Activated T-cell treated with anti-CD3 and anti-CD28 coated beads for 24 hours (primary cell): Measurements from ENCODE around the gene SRCIN1.

ENCODE experiments used
- DNase-seq: peaks from one replicate; pipeline ENCODE4 v3.0.0-alpha.2; 2020; ENCODE audit warnings: low read depth

The SRCIN1 gene

DNA sequence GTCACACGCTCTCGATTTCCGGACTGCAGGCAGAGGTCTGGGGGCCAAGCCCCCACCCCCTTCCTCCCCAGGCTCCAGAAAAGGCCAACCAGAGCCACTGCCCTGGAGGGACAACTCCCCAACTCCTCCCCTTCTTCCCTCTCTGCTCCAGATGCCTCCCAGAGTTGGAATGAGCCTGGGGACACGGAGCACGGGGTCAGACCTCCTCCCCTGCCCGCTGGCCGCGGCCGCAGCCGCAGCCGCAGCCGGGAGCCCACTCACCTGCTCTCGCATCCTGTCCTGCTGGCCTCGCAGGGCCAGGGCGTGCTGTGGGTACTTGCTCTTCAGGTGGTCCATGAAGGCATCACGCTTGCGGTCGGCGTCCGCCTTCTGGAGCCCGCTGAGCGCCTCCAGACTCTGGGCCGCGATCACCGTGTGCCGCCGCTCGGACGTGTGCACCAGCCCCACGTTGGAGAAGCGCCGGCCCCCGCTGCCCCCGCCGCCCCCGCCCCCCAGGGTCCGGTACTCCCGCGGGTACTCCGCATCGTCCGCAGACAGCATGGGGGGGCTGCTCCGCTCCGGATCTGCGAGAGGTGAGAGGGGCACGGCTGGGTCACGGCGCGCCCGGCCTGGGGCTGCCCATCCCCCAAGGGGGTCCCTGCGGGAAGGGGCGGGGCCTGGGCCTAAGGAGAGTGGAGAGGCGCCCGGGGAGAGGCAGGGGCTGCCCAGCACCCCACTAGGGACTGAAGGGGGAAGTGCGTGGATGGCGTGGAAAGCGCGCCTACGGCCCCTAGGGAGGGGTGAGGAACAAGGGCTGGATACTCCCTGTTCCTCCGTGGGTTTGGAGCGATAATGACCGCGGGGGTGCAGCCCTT lies 27.3 kb downstream of the SRCIN1 start:
- no peak for DNase-seq

GRCh38 chr17:38577645-38578173 lies 28.0 kb downstream of the SRCIN1 start:
- DNase-seq, result no peak

- no peak for DNase-seq
Measured at GRCh38 chr17:38577244-38577643, 28.5 kb downstream of the SRCIN1 start.

GRCh38 chr17:38575781-38576180 lies 30.0 kb downstream of the SRCIN1 start:
- DNase-seq, result no peak

GRCh38 chr17:38574712-38575111 lies 31.0 kb downstream of the SRCIN1 start:
- DNase-seq, result no peak

- DNase-seq, result no peak
Measured at GRCh38 chr17:38572669-38573365, 32.9 kb downstream of the SRCIN1 start.

DNA sequence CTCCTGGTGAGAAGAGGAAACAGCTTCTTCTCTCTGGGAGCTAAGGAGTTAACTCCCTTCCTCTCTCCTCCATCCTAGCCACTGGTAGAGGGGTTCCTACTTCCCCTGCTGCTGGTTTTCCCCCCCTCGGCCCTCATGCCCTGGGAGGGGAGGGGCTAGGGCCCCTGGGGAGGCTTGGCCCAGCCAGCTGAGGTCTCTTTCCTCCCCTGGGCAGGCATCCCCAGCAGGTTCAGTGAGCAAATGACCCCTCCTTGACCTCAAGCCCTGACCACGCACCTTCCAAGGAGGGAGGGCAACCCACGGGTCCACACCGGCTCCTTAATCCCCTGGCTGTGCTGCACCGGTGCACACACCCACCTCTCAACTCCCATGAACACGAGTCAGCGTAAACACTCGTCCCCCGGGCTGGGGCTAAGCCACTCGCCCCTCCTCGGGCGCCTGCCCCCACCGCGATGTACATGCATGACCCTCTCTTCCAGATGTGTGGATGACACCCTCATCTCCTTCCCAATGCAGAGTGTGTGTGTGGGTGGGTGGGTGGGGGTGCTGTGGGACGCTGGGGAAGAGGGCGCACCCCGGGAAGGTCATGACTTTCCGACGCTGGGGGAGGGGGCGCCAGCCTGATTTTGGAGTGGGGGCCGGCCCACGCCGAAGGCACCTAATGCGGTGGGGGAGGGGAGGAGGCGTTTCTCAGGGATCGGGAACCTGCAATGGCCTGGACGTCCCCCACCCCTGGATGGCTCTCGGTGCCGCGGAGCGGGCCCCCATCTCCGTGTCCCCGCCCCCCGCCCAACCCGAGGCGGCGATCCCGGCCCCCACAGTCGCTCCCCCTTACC lies 33.7 kb downstream of the SRCIN1 start:
- DNase-seq, result no peak

GRCh38 chr17:38569701-38570512 lies 35.8 kb downstream of the SRCIN1 start:
- no peak for DNase-seq

- DNase-seq, result no peak
Measured at GRCh38 chr17:38568845-38569510, 36.8 kb downstream of the SRCIN1 start.

DNA sequence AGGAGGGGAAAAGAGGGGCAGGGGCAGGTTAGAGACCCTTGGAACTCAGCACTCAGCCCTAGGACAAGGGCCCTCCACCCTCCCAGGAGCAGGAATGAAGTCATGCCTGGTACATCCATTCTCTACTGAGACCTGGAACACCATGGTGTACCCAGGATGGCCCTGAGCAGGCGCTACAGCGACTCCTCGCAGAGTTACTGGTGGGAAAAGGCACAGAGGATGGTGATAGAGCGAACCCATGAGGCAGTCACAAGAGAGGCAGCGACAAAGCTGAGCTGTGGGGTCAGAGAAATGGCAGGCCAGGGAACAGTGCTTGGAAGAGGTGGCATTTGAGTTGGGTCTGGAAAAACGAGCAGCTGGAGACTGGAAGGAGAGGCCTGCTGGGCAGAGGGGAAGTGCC lies 37.5 kb downstream of the SRCIN1 start:
- DNase-seq, result no peak

GRCh38 chr17:38567350-38567749 lies 38.4 kb downstream of the SRCIN1 start:
- DNase-seq, result no peak

DNA sequence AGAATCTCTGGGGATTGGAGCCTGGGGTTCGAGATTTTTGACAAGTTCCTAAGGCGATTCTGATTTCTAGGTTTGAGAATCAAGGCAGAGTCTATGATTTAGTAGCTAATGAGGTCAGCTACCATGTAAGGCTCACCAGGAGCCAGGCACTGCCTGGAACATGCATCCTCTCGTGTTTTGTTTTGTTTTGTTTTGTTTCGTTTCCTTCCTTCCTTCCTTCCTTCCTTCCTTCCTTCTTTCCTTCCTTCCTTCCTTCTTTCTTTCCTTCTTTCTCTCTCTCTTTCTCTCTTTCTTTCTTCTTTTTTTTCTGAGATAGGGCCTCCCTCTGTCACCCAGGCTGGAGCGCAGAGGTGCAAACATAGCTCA lies 39.1 kb downstream of the SRCIN1 start:
- no peak for DNase-seq

DNA sequence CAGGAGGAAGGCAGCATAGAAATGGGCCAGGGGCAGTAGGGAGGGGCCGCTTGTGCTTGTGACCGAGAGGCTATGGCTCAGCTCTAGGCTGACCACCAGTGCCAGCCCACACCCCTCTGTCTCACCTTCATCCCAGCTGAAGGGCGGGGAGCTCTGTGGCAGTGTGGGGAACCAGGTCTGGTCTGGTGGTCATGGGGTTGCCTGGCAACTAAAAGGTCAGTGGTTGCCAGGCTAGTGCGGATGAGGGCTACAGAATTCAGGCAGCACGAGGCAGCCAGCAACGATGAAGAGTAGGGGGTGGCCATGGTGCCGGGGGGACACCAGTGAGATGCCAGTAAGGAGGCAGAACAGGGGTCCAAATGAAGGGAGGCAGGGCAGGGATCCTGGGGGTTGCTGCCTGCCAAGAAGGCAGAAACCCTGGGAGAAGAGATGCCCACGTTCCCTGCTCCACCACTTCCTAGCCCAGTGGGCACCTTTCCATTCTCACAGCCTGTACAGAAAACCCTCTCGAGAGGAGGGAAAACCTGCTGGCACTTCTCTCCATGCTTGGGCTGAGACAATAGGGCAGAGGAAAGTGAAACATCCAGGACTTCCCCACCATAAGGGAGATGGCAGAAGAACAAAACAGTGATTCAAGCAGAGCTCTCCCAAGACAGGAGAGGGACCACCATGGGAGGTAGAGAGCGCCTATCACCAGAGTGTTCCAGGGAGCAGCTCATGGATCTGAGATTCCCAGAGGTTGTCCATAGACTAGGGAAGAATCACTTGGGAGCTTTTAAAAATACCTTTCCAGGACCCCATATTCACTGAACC lies 39.7 kb downstream of the SRCIN1 start:
- no peak for DNase-seq

GRCh38 chr17:38564869-38565268 lies 40.9 kb downstream of the SRCIN1 start:
- DNase-seq, result no peak

DNA sequence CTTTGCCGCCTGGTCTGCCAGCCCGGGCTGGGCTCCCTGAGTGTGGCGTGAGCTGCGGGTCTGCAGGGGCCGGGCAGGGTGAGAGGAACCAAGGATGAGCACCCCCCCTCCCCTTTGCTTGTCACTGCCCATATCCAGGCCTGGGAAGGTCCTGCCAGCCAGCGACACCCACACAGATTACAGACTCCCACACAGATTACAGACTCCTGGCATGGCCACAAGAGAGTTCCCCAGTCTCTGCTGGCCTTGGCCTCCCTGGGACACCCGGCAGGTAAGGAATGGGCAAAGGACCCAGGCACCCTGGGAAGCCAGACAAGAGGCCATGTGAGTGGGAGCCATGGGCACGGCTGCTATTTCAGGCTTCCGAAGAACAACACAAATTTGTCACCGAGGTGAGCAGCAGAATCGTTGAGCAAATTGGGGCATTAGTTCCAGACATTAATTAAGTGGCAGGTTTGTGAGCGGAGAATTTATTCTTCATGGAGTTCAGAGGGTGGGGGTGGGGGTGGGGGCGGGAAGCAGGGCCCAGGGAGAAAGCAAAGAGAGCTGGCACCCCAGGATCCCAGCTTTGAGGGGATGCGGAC lies 41.4 kb downstream of the SRCIN1 start:
- DNase-seq, result no peak

DNA sequence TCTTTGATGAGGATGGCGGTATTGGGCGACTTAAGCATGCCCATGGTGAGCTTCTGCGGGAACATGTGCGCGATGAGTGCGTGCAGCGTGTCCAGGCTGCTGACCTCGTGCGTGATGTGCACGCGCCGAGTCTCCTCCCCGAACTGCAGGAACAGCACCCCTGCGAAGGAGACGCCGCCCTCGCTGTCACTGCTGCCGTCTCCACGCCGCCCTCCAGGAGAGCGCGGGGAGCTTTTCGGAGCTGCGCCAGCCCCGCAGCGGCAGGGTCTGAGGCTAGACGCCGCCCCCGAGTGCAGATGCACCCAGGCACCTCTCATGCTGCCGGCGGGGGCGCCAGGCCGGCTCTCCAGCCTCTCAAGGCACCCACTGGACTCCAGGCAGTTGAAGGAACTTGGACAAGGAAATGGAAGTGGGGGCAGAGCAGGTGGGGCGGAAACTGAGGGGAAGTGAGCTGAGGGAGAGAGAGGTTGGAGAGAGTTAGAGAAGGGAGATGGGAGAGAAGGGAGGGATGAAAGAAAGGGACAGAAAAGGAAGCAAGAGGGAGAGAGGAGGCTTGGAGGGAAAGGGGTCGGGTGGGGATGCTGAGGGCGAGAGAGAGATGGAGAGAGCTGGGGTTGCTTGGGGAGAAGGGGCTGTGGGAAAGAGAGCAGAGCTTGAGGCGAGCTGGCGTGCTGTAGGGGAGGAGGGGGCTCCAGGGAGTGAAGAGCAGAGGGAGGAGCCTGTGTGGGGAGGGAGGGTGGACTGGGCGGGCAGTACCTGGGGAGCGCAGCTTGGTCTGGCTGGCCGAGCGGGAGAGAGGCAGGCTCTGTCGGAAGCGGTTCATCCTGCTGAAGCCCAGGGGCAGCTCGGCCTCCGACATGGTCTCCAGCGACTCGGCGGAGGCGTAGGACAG lies 42.1 kb downstream of the SRCIN1 start:
- no peak for DNase-seq

DNA sequence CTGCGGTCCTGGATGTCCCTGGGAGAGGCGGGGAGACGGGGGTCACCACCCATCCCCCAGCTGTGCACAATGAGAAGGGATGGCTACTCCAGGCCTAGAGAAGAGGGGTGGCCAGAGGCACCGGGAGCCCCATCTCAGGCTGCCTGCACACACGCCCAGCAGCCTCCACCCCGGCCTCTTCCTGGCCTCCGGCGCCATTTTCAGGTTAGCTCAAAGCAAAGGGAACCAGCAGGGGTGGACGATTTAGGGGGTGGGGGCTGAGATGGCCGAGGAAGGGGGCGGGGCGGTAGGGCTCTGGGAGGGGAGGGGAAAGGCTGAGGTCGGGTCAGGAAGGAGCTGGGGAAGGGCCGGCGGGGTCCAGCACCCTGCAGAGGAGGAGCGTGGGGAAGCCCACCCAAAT lies 42.8 kb downstream of the SRCIN1 start:
- DNase-seq, result no peak

- no peak for DNase-seq
Measured at GRCh38 chr17:38562215-38562569, 43.6 kb downstream of the SRCIN1 start.
